HG02852 (cell line): ENCODE data around the gene MICU2.

Experiments used
- ATAC-seq: cut with Tn5 transposase; IDR thresholded peaks from one replicate; pipeline ENCODE4 v1.9.1; 2021; ENCODE audit warnings: mild to moderate bottlenecking, moderate library complexity; ENCODE audit not compliant: unreplicated experiment

Gene MICU2, protein sequence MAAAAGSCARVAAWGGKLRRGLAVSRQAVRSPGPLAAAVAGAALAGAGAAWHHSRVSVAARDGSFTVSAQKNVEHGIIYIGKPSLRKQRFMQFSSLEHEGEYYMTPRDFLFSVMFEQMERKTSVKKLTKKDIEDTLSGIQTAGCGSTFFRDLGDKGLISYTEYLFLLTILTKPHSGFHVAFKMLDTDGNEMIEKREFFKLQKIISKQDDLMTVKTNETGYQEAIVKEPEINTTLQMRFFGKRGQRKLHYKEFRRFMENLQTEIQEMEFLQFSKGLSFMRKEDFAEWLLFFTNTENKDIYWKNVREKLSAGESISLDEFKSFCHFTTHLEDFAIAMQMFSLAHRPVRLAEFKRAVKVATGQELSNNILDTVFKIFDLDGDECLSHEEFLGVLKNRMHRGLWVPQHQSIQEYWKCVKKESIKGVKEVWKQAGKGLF

DNA sequence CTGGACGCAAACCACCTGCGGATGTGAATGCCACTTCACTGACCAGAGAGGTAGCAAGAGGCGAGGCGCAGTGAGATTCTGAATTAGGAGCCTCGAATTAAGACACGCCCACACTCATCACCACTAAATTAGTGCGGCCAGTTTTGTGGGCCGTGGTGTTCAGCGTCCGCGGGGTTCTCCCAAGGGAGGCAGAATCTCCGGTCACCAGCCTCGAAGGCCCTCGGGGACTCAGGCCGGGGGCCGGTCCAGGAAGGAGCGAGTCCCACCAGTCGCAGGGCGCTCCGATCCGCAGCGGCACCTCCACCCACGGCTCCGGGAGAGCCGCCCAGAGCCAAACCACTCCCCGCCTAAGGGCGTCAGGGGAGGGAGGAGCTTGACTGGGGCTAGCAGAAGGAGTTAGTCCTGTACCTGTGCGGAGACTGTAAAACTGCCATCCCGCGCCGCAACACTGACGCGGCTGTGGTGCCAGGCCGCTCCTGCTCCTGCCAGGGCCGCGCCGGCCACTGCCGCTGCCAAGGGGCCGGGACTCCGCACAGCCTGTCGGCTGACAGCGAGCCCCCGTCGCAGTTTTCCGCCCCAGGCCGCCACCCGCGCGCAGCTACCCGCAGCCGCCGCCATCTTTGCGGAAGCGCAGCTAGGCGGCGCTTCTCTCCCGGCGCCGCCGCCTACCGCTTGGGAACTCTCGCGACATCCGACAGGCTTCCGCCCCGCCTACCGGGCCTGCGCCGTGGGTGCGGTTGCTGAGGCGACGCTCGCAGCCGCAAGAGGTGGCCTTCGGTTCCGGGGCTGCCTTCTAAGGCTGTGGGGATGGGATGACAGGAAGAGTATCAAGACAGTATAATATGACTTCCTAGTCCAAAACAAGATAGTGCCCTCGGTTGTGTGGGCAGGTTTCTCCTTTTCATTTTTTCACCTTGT is at the start of gene MICU2:
TSS of gene MICU2 (minus strand) at position 640 of the 918 bp plus-strand sequence. CDS start at position 618, 22 bp downstream.
- peak; percentile 95 for ATAC-seq

DNA sequence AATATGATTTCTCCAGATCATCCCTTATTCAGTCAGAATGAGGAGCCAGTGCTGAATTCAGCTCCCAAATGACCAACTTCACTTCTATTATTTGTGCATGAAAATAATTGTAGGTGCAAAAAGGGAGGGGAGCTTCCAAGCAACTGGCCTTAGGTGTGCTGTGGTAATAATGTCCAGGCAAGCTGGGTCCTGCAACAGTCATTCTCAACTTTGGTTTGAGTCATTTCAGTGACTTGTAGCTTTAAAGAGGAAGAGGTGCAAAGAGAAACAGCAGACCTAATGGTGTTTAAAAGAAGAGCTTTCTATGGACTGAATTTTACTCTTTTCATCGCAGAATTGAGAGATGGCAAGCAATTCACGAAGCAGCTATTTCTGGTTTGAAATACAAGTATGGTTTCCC is 37.7 kb upstream of the MICU2 start:
- peak; percentile 50 for ATAC-seq

DNA sequence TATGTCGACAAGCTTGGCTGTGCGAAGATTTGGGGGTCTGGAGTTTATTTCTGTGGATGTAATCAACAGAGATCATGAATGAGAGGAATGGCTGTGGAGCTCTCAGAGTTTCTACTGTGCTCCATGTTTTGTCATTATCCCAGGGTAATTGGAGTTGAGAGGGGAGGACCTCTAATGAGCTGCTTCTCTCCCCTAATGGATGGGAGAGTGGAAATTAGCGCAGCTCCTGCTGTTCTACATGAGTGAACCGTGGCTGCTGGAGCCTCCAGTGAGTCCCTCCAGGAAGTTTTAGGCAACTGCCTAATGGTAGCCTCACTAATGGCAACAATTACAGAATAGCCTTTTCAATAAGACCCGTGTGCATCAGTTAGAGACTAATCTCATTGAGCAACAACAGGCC is 35.6 kb upstream of the MICU2 start:
- no peak for ATAC-seq

DNA sequence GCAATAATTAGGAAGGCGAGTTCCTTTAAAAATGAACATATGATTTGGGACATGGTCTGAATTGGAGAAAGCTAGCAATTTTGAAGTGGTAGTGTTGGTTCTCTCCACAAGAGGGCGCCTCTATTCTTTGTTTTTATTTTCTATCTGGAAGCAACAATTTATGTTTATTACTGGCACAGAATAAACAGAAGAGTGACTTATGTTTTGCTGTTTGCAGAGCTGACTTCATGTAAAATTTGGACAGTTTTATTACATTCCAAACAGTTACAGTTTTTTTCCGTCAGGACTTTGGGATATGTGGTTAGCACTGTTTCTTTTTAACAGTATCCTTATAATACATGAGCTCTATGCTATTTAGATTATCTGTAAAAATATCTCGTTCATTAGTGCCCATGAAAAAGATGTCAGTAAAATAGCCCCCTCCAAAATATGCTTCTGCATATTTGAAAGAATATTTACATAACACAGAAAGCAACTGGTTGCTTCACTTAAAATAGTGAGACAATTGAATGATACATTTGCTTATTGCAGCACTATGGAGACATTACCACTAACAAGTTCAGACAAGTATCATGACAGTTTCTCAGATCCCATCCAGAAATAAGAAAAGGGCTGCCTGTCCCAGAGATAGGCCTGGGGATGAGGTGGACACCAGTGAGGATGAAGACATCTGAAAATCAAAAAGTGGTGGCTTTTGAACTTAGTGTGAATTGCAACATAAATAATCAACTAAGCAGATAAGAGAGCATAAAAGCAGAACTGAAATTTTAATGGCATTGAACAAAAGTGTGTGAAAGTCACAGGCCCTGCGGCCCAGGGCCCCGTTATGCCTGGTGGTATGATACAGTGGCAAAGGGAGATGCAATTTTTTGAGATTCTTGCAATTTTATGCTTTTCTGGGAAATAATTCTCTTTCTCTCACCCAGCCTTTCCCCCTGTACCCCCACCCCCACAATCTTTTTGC is 34.6 kb upstream of the MICU2 start:
- no peak for ATAC-seq

DNA sequence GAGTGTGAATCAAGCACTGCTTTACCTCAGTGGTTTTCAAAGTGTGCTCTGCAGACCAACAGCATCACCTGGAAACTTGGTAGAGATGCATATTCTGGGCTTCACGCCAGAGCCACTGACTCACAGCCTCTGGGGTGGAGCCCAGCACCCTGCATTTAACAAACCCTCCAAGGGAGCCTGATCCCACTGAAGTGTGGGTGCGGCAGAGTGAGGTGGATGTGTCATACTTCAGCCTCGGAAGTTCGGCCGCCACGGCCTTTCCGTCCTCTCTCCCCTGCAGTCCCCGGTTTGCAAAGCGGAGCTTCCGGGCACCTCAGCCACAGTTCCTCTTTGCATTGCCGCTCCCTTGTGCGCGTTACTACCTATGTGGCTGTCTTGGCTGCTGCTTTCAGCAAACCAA is 33.3 kb upstream of the MICU2 start:
- no peak for ATAC-seq

DNA sequence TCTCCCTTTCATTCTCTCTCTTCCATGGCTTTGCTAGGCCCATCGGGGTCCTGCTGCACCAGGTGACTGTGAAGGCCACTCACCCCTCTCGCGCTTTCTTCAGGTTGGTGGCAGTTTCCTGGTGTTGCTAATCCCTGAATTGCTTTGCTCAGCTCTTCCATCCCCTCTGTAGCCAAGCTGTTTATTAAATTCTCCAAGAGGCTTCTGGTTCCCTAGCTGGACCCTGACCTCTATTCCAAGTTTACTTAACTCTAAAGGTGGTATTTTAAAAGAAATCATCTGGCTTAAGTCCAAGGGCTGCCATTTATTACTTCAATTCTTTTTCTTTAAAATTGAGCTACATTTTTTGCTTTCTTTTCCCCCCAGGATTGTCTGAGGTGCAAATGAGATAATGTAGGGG is 32.7 kb upstream of the MICU2 start:
- no peak for ATAC-seq

DNA sequence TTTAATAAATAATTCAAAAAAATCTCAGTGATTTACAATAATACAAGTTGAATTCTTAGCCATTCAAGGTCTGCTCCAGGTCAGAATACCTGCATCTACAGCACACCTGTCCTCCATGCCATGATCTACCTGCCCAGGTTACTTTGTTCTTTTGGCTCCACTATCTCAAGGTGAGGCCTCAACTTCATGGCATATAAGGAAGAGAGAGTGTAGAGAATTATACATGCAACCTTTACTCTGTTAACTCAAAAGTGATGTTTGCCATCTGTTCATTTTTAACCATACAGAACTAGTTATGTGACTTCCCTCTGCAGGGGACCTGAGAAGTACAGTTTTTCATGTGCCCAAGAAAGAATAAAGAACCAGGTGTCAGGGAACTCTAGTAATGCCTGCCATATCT is 28.2 kb upstream of the MICU2 start:
- no peak for ATAC-seq

DNA sequence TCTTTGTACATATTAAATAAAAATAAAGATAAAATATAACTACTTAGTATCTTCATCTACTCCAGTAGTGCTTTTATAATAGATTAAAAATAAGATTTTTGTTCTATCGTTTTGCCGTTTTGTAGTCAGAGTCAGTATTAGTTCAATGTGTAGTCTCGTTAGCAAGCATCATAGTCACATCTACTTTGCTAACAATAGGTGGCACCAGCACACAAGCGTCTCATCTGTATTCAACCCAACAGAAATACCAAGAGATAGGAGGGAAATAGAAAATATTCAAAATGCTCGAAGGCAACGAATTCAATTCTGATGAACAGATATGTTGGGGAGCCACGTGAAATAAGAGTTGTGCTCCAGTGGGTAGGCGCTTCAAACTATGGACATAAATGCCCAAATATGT is 21.4 kb upstream of the MICU2 start:
- no peak for ATAC-seq

DNA sequence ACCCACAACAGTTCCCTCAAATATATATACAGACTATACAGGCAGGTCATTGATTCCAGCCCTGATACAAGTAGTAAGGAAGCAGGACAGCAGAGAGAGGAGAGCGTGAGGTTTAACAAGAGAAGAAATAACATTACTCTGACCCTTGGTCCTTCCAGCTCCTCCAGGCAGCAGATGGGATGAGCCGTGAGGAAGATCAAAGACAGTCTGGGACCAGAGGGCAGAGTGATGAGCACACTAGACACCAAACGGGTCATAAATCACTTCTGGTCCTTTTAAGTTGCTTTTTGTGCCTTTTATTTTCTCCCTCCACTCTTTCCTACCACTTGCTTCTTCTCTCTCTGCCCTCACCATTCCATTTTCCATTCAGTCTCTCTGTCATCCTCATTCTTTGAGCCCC is 16.9 kb upstream of the MICU2 start:
- no peak for ATAC-seq

DNA sequence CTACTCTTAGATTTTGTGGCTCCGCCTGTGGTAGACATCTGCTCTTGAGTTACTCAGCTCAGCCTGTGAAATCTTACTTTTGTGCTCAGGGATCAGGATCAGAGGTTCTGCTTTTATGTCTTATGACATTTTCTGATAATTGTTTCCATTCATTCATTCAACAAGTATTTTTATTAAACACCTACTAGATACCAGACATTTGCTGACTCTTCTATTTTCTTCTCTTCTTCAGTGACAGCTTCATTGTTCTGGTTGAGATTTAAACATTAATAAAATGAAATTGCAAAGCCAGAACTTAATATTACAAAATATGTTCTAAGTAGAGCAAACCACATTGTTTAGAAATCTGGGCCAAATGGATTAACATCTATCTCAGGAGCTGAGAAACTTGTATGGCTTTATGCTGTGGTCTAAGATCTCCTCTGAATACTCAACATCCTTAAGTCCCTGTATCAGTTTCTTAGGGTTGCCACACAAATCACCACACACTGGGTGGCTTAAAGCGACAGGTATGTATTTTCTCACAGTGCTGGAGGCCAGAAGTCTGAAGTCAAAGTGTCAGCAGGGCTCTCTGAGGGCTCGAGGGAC is 15.8 kb upstream of the MICU2 start:
- ATAC-seq, result no peak

DNA sequence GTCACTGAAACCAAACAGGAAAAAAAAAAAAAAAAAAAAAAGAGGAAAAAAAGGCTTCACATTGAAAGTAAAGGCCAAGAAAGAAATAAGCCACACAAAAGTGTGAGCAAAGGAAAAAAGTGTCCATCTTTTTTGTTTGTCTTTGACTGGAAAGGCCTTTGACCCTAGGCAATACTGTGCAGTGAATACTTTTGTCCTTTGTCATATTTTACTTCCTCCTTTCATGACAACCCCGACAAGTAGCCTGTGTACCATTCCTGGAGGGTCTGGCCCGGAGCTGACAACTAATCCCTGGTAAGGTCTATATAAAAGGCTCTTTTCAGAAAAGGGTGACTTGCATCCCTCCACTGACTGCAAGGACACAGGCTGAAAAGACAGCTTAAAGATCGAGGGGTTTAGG is 12.9 kb upstream of the MICU2 start:
- ATAC-seq, result no peak

DNA sequence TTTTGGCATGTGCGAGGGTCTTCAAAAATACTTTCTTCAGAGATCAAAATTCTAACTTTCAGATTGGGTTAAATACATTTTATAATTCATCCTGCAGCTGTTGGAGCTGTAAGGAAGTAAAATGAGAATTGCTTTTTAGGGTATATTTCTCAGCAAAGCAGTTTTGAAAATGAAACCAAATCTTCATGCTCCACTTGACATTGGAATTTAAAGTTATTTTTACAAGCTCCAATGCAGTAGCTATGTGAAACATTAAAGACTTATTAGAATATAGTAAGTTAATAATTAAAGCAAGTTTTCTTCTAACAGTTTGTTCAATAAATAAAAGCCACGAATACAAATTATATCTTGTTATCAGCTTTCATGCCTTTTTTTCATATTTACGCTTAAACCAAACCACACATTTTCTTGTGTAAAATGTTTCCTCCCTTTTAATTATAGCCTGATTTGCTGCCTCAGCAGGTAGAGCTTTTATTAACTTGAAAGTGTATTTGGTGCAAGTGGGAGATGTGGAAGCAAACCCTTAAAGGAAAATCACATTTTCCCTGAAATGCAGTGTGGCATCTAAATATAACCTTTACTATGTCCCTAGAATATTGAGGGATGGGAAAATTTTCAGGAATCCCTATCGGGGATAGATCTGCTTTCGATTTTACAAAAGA is 12.4 kb upstream of the MICU2 start:
- ATAC-seq, result no peak

DNA sequence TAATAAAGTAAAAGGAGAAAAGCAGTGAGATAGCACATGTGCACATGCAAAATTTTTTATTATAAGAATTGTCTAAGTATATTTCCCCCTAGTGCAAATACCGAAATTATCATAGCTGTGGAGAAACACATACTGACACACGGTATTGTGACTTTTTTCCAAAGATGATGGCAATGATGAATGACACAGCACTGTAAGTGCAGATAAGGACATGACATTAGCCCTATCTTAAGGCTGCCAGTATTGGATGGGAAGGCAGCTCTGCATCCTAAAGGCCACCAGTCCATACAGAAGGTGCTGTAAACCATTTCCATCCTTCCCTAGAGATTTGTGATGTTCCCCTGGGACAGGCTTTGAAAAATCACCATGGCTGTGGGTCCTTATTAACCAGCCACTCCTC is 11.5 kb upstream of the MICU2 start:
- ATAC-seq, result no peak

DNA sequence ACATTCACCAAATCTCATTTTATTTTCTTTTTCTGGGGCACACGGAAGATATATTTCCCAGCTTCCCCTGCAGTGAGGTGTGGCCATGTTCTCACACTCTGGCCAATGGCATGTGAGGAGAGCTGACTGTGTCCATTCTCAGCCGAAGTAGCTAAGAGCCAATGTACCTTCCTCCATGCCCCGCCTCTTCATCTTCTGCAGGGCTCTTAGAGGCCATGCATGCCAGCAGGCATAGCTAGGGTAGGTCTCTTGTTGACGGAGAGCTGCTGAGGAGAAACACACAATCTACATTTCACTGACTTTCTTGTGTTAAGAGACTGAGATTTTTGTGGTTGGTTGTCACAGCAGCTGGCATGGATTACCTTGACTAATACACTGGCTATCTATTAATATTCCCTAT is 9.8 kb upstream of the MICU2 start:
- ATAC-seq, result no peak

DNA sequence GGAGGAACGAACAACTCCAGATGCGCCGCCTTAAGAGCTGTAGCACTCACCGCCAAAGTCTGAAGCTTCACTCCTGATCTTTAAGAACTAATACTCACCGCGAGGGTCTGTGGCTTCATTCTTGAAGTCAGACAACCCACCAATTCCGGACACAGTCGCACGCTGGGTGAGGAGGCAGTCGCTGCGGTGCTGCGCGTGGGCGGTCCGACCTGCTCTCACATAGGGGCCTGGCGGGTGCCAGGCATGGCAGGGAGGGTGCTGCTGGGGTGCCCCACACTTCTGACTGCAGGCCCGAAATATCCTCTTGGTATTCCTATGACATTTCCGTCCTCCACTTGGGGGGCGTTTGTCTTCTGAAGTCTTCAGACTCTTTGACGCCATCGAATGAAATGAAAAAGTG is 7.4 kb upstream of the MICU2 start:
- no peak for ATAC-seq

DNA sequence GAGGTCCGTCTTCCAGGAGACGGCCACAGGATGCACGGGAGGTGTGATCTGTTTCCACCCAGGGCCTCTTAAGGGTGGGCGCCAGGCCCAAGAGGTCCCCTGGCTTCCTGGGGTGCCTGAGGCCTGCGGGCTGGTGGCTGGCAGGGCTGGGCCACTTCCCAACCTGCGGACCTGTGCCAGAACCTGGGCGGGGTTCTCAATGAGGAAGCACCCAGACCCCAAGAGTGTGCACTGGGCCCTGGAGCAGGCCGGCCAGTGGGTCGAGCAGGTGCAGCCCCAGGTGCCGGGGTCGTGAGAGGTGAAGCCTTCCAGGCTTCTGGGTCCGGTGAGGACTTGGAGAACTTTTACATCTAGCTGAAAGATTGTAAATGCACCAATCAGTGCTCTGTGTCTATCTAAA is 6.7 kb upstream of the MICU2 start:
- no peak for ATAC-seq

DNA sequence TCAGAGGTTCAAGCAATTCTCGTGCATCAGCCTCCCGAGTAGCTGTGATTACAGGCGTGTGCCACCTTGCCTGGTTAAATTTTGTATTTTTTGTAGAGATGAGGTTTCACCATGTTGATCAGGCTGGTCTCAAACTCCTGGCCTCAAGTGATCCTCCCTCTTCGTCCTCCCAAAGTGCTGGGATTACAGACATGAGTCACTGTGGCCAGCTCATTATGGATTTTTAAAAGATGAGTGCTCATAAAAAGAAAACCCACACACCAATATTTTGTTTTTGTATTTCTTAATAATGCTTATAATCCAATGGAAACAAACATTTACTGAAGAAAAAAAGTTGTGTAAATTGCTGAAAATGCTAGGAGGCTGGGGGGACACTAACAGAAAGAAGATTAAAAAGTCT is 5.0 kb upstream of the MICU2 start:
- no peak for ATAC-seq

DNA sequence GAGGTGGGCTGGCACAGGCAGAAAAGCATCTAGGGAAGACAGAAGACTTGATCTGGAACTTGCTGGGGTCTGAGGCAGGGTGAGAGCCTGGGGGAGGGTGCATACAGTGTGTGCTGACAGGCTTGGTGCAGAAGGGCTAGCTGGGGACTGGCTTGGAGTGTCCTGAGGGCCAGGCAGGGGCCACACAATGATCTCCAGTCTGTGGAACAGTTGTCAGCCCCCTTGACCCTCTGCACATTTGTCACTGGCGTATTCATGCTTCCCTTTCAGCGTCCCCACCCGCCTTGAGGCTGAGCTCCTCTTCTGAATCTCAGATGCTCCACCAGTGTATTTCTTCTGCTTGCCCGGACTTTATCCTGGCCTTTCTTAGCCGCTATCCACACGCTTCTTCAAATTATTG is 2.8 kb upstream of the MICU2 start:
- ATAC-seq, result no peak

DNA sequence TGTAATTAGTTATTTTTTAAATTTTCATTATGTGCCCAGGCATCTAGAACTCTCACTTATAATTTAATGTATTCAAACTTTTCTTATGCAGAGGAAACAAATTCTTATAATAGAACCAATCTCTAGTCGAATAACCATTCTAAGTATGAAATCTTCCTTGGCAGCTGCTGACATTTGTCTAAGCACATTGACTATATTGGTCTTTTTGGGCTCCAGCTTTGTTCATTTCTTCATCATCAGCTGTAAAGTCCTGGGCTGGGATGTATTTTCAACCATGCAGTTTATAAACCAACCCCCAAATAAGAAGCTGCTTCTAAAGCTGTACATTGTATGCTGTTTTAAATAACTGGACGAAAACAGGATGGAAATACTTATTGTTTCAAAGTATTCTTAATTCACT is 2.3 kb upstream of the MICU2 start:
- ATAC-seq, result no peak

DNA sequence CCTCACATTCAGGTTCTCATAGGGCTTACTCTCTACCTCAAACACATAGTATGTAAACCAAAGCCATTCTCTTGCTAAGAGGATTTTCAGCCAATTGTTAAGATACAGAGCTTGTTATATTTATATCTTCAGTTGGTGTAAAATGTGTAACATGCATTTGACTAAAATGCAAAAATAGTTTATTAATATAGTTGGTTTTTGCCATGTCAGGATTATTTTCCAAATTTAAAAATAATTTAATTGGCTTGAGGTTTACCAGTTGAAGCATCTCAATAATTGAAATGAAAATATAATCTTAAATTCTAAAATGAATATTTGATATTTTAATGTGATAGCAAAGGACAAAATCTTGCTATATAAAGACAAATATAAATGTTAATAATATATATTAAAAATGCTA is 7.2 kb downstream of the MICU2 start:
- no peak for ATAC-seq
